Frontal cortex (tissue), 4 donors: Measurements from ENCODE around the gene SNTB2. TPM values are rescaled to one million over a fixed set of nuclear protein-coding genes. Genes with fewer than 3 reads are reported as not detected.
"Not testable (repeated sequence)": the region's sequence is repeated elsewhere in the genome, so short reads cannot be mapped to it uniquely, and the experiment has no call there.

ENCODE experiments used
- DNase-seq, 2 donors: peaks; one replicate each; pipeline ENCODE4 v3.0.0; 2012; ENCODE audit warnings: low spot score in 2 of 2
- FAIRE-seq: peaks from 2 replicates; lab custom pipeline; 2012; peaks lifted over from hg19 to GRCh38; lab: Jason Lieb, UNC
- total RNA-seq: library from RNA; depleted of rRNA; stranded (reverse); fragments of >200 nt; gene quantifications from one replicate; pipeline ENCODE4 v1.2.3, GENCODE V29; 2014
- donor health status: control.
- donor health status: control.
- donor health status: control.

Gene SNTB2
- total RNA-seq, 1 donor from 2014 or later = 12.2 TPM

DNA sequence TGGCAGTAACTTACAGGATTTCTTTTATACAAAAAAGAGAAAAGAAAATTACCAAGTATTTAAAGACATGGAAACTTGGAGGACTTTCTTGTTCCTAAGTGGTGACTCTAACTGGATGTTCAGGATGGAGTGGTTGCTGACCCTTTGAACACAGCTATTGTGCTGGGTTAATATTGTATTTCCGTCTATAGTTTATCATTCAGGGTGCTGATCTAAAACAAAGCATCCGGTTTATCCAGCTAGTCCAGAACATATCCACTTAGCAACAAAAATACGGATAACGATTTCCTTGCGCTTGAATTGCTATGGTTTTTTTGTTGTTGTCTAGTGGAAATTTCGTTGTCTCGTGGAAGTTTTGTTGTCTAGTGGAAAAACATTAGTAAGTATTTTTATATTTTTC is 38.2 kb downstream of the SNTB2 start:
- FAIRE-seq = no peak
- DNase-seq = no peak

GRCh38 chr16:69233124-69233523 is 46.2 kb downstream of the SNTB2 start:
- DNase-seq (no peak), FAIRE-seq (no peak)

- no peak for DNase-seq
- FAIRE-seq = no peak
Observed at GRCh38 chr16:69234460-69234859, 47.5 kb downstream of the SNTB2 start.

- no peak for FAIRE-seq
- DNase-seq = no peak
Observed at GRCh38 chr16:69236319-69236718, 49.4 kb downstream of the SNTB2 start.

- DNase-seq (no peak), FAIRE-seq (no peak)
Observed at GRCh38 chr16:69237296-69237695, 50.3 kb downstream of the SNTB2 start.

GRCh38 chr16:69239851-69240250 is 52.9 kb downstream of the SNTB2 start:
- FAIRE-seq (no peak), DNase-seq (no peak)

GRCh38 chr16:69240331-69240730 is 53.4 kb downstream of the SNTB2 start:
- FAIRE-seq = no peak
- DNase-seq = no peak

- no peak for FAIRE-seq
- no peak for DNase-seq
Observed at GRCh38 chr16:69241926-69242325, 55.0 kb downstream of the SNTB2 start.

GRCh38 chr16:69243479-69243878 is 56.5 kb downstream of the SNTB2 start:
- no peak for FAIRE-seq
- DNase-seq = no peak

- no peak for FAIRE-seq
- no peak for DNase-seq
Observed at GRCh38 chr16:69244336-69244735, 57.4 kb downstream of the SNTB2 start.

GRCh38 chr16:69250081-69250480 is 63.1 kb downstream of the SNTB2 start:
- FAIRE-seq = no peak
- DNase-seq = no peak

DNA sequence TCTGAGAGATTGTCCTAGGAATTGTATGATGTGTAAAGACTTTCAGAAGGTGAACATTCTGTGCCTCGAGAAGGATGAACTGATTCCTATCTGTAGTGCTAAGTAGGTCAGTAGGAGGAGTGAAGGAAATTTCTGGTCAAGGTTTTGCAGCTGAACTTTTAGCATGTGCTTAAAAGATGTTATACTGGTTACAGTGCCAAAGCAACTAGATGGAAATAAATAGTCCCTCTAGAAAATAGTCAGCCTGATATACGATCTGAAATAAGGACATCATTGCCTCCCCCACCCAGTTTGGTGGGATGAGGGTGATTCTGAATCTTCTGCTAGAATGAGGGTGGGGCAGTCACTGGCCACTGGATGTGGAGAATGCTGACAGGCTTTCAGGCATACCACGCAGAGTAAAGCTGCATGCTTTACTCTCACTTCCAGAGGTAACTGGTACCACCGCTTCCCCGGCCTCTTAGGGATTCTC is 66.9 kb downstream of the SNTB2 start:
- FAIRE-seq (no peak), DNase-seq (no peak)

- not testable (repeated sequence) for FAIRE-seq, DNase-seq
Observed at GRCh38 chr16:69259428-69259764, 72.4 kb downstream of the SNTB2 start.

- no peak for FAIRE-seq
- DNase-seq = no peak
Observed at GRCh38 chr16:69260019-69260418, 73.1 kb downstream of the SNTB2 start.

- FAIRE-seq = no peak
- no peak for DNase-seq
Observed at GRCh38 chr16:69260506-69260905, 73.5 kb downstream of the SNTB2 start.

DNA sequence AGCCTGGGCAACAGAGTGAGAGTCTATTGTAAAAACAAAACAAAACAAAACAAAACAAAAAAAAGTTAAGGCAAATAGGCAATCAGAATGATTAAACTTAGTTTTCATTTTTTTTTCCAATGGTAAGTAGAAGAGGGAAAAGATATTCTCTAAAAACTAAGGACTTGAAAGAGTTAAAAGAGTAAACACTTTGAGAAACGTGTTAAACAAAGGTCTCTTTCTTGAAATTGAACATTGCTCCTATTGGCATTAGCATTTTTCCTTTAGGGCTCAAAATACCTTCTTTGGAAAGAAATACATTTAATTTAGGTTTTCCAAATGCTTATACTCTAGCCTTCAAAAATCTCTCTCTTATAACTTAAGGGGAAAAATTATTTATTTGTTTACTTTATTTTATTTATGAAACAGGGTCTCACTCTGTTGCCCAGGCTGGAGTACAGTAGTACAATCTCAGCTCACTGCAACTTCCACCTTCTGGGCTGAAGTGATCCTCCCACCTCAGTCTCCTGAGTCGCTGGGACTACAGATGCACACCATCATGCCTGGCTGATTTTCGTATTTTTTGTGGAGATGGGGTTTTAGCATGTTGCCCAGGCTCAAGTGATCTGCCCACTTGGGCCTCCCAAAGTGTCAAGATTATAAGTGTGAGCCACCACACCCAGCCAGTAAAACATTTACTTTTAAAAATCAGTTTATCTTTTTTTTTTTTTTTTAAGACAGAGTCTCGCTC is 79.5 kb downstream of the SNTB2 start:
- DNase-seq (no peak), FAIRE-seq (no peak)

DNA sequence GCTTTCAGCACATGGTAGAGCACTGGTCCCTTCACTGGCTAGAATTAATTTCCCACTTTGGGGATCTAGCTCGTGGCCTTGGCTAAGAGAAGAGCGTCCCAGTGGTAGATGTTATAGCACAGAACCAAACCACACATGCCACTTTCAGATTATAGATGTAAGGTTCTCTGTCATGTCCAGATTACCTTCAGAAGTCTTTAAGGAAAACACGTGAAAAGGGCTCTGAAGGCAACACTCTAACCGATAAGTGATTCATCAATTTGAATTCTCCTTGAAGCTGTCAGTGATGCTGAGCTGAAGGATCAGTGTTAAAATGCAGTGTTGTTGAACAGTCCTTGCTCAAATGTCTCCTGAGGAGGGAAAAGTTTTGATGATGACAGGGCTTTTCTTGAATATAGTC is 80.7 kb downstream of the SNTB2 start:
- DNase-seq (no peak), FAIRE-seq (no peak)

GRCh38 chr16:69270395-69270794 is 83.4 kb downstream of the SNTB2 start:
- DNase-seq = no peak
- FAIRE-seq = no peak

DNA sequence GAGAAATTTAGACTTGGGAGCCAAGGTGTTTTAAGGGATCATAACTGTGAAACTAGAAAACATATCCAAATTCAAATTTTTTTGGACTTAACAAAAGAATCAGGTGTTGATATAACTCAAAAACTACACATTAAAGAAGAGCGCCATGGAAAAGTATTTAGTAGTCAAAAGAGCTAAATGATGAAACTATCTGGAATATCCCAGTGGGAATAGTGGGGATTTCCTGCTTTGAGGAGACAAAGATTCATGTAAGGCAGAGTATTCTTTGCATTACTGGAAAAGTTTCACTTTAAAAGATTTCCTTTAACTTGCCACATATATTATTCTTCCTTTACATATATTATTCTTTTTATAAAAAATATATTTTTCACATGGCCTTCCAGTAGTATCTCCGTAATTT is 83.9 kb downstream of the SNTB2 start:
- DNase-seq = no peak
- FAIRE-seq = no peak

DNA sequence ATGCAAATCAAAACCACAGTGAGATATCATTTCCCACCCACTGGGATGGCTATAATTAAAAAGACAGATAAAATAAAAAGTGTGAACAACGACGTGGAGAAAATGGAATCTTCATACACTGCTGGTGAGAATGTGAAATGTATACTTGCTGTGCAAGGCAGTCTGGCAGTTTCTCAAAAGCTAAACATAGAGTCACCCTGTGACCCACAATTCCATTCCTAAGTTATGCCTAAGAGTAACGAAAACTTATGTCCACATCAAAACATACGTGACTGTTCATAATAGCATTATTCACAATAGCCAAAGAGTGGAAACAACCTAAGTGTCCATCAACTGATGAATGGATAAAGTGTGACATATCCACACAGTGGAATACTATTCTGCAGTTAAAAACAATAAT is 86.0 kb downstream of the SNTB2 start:
- DNase-seq = no peak
- FAIRE-seq = no peak

GRCh38 chr16:69274699-69275235 is 87.8 kb downstream of the SNTB2 start:
- DNase-seq (no peak), FAIRE-seq (no peak)
